Measurements from ENCODE around the gene GALNT5. TPM values are rescaled to one million over a fixed set of nuclear protein-coding genes. Genes with fewer than 3 reads are reported as not detected.

Gene GALNT5
- polyA plus RNA-seq, 1 donor (not counting 4 experiments of a cell fraction or from before 2014, with no cell fraction given): 8.3 TPM

DNA sequence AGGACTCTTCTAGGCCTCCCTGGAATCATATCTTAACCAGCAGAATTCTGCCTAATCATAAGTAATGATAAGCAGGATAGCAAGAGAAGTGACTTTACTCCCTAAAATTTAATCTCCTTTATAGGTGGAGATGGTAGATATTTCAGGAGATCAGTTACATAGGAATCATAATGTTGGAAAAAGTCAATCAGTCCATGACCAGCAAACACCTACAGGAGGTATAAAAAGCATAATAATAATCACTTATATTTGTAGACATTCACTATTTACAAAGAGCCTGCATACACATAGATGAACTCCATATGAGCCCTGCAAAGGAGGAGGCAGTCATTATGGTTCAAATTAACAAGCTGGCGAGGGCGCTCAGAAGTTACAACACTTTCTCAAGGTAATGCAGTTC lies 2.5 kb downstream of the GALNT5 start:
- H3K9ac ChIP-seq (ENCODE audit: control insufficient read depth, extremely low read depth, insufficient read depth, low read length): no peak overlapping the region
- no peaks in the 10 kb centered on the region for H3K79me2 ChIP-seq (ENCODE audit: control insufficient read depth, insufficient read depth, low read length)
- no peaks in the 10 kb centered on the region for H3K9me3 ChIP-seq (ENCODE audit: control insufficient read depth, low read depth, low read length)
- H3K27ac ChIP-seq (ENCODE audit: control insufficient read depth, insufficient read depth, low read length): no peak overlapping the region
- no peak overlapping the region for H3K4me3 ChIP-seq (ENCODE audit: control insufficient read depth in 2 of 3, extremely low read depth in 1 of 3, insufficient read depth in 2 of 3, low read depth in 1 of 3, low read length in 3 of 3)
- no peaks in the 10 kb centered on the region for H4K20me1 ChIP-seq (ENCODE audit: control insufficient read depth, extremely low read depth, insufficient read depth, low read length)
- TF ChIP-seq, protein P1, sequence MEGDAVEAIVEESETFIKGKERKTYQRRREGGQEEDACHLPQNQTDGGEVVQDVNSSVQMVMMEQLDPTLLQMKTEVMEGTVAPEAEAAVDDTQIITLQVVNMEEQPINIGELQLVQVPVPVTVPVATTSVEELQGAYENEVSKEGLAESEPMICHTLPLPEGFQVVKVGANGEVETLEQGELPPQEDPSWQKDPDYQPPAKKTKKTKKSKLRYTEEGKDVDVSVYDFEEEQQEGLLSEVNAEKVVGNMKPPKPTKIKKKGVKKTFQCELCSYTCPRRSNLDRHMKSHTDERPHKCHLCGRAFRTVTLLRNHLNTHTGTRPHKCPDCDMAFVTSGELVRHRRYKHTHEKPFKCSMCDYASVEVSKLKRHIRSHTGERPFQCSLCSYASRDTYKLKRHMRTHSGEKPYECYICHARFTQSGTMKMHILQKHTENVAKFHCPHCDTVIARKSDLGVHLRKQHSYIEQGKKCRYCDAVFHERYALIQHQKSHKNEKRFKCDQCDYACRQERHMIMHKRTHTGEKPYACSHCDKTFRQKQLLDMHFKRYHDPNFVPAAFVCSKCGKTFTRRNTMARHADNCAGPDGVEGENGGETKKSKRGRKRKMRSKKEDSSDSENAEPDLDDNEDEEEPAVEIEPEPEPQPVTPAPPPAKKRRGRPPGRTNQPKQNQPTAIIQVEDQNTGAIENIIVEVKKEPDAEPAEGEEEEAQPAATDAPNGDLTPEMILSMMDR (optimal IDR thresholded peaks at IDR 0.05 in 1 of 3, IDR thresholded peaks at IDR 0.05 in 1 of 3, conservative IDR thresholded peaks at IDR 0.05 in 1 of 3; ENCODE audit: extremely low read depth in 1 of 3, insufficient read depth in 2 of 3, low read length in 3 of 3): no peak
- TF ChIP-seq EZH2 (IDR thresholded peaks at IDR 0.05; ENCODE audit: low read length): no peak
- H3K4me2 ChIP-seq (ENCODE audit: control insufficient read depth, extremely low read depth, insufficient read depth, low read depth, low read length): no peak overlapping the region
- H3K27me3 ChIP-seq (ENCODE audit: control insufficient read depth, extremely low read depth, insufficient read depth, low read length): no peaks in the 10 kb centered on the region
- H3K4me1 ChIP-seq (ENCODE audit: control insufficient read depth, extremely low read depth, insufficient read depth, low read length): peaks cover 30% of the 10 kb centered on the region
- no peaks in the 10 kb centered on the region for H3K9me1 ChIP-seq (ENCODE audit: control insufficient read depth, extremely low read depth, insufficient read depth, low read length)
- DNase-seq (ENCODE audit: low read depth, low spot score) (no peak), FAIRE-seq (no peak)
- no peaks in the 10 kb centered on the region for H3K36me3 ChIP-seq (ENCODE audit: control insufficient read depth in 2 of 2, extremely low read depth in 1 of 2, insufficient read depth in 2 of 2, low read length in 2 of 2)
- no peak overlapping the region for H2AFZ ChIP-seq (ENCODE audit: control insufficient read depth, low read length)
- dilution Hi-C loops (cut with MboI; ENCODE audit: extremely low pct_ligation_motif_present, low sequenced_read_pairs): no loop called here

DNA sequence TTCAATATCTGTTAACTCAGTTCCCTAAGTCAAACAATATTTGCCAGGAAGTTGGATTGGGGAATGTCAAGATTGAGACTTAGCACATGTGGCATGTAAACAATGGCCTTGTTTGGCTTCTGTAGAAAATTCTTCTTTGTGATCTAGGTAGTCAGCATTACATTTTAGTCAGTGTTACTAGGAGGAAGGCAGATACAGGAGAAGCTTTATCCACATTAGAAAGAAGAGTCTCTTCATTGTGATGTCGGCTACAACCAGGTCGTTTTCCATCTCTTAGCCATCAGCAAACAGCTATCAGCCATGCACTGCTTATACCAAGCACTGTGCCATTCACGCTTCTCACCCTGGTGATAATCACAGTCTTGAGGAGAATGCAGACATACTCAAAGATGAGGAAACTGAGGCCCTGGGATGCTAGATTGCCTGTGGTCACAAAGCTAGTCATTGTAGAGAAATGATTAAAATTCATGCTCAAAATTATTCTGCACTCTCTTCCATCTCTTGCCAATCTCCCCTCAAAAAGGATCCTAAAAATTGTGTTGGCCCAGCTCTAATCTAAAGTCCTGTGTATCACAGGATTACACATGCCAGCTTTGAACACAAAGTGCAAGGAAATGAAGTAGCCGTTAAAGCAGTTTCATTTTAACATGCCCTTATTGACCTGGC lies 3.2 kb downstream of the GALNT5 start:
- H3K79me2 ChIP-seq (ENCODE audit: control insufficient read depth, insufficient read depth, low read length): no peaks in the 10 kb centered on the region
- peak overlapping the region; percentile 58 for H3K9ac ChIP-seq (ENCODE audit: control insufficient read depth, extremely low read depth, insufficient read depth, low read length)
- H3K4me1 ChIP-seq (ENCODE audit: control insufficient read depth, extremely low read depth, insufficient read depth, low read length): peaks cover 30% of the 10 kb centered on the region
- TF ChIP-seq, protein P1 (optimal IDR thresholded peaks at IDR 0.05 in 1 of 3, IDR thresholded peaks at IDR 0.05 in 1 of 3, conservative IDR thresholded peaks at IDR 0.05 in 1 of 3; ENCODE audit: extremely low read depth in 1 of 3, insufficient read depth in 2 of 3, low read length in 3 of 3): no peak
- no peak for TF ChIP-seq EZH2 (IDR thresholded peaks at IDR 0.05; ENCODE audit: low read length)
- H3K9me3 ChIP-seq (ENCODE audit: control insufficient read depth, low read depth, low read length): no peaks in the 10 kb centered on the region
- H3K4me3 ChIP-seq (ENCODE audit: control insufficient read depth in 2 of 3, extremely low read depth in 1 of 3, insufficient read depth in 2 of 3, low read depth in 1 of 3, low read length in 3 of 3): peak overlapping the region in 2 of 3 experiments; percentile 15 to 31
- DNase-seq (ENCODE audit: low read depth, low spot score) (no peak), FAIRE-seq (peak; percentile 55)
- peak overlapping the region; percentile 74 for H3K4me2 ChIP-seq (ENCODE audit: control insufficient read depth, extremely low read depth, insufficient read depth, low read depth, low read length)
- H3K27ac ChIP-seq (ENCODE audit: control insufficient read depth, insufficient read depth, low read length): peak overlapping the region; percentile 78
- H4K20me1 ChIP-seq (ENCODE audit: control insufficient read depth, extremely low read depth, insufficient read depth, low read length): no peaks in the 10 kb centered on the region
- dilution Hi-C loops (cut with MboI; ENCODE audit: extremely low pct_ligation_motif_present, low sequenced_read_pairs): no loop called here
- no peaks in the 10 kb centered on the region for H3K9me1 ChIP-seq (ENCODE audit: control insufficient read depth, extremely low read depth, insufficient read depth, low read length)
- no peaks in the 10 kb centered on the region for H3K27me3 ChIP-seq (ENCODE audit: control insufficient read depth, extremely low read depth, insufficient read depth, low read length)
- H3K36me3 ChIP-seq (ENCODE audit: control insufficient read depth in 2 of 2, extremely low read depth in 1 of 2, insufficient read depth in 2 of 2, low read length in 2 of 2): no peaks in the 10 kb centered on the region
- H2AFZ ChIP-seq (ENCODE audit: control insufficient read depth, low read length): peak overlapping the region; percentile 77
